ENCODE data around the gene APBB1.

The APBB1 gene

DNA sequence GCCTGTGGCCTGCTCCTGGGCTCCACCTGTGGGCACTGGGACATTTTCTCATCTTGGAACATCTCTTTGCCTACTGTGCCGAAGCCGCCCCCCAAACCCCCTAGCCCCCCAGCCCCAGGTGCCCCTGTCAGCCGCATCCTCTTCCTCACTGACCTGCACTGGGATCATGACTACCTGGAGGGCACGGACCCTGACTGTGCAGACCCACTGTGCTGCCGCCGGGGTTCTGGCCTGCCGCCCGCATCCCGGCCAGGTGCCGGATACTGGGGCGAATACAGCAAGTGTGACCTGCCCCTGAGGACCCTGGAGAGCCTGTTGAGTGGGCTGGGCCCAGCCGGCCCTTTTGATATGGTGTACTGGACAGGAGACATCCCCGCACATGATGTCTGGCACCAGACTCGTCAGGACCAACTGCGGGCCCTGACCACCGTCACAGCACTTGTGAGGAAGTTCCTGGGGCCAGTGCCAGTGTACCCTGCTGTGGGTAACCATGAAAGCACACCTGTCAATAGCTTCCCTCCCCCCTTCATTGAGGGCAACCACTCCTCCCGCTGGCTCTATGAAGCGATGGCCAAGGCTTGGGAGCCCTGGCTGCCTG lies 27.3 kb downstream of the APBB1 start:
- no peak for DNase-seq (ENCODE audit: low read depth, low spot score)

GRCh38 chr11:6390718-6391469 lies 28.0 kb downstream of the APBB1 start:
- DNase-seq (ENCODE audit: low read depth, low spot score): no peak

DNA sequence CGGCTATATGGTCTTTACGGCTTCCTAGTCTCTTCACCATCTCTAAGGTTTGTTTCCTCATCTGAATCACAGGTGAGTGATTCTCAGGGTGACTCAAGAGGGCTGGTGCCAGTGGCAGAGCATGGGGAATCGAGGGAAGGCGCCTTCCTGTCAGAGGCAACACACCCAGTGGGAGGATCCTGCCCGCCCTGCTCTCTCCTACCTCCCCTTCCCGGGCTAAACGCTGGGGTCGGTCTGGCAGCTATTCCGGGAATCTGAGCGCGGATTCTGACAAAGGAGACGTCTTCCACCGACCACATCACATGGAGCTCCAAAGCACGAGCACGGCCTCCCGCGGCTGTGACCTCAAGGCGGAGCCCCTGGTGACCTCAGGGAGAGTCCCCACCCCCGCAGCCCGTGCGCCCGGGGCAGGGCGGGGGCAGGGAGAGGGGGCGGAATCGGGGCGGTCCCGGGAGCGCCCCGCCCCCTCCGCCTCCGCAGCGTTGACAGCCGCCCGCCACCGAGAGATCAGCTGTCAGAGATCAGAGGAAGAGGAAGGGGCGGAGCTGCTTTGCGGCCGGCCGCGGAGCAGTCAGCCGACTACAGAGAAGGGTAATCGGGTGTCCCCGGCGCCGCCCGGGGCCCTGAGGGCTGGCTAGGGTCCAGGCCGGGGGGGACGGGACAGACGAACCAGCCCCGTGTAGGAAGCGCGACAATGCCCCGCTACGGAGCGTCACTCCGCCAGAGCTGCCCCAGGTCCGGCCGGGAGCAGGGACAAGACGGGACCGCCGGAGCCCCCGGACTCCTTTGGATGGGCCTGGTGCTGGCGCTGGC lies 28.8 kb downstream of the APBB1 start, which contains the start of gene SMPD1:
Gene SMPD1, plus strand, starts transcription at position 570 of the 813 bp plus-strand sequence. Its CDS starts 125 bp downstream, at position 695.
- peak; percentile 94 for DNase-seq (ENCODE audit: low read depth, low spot score)

DNA sequence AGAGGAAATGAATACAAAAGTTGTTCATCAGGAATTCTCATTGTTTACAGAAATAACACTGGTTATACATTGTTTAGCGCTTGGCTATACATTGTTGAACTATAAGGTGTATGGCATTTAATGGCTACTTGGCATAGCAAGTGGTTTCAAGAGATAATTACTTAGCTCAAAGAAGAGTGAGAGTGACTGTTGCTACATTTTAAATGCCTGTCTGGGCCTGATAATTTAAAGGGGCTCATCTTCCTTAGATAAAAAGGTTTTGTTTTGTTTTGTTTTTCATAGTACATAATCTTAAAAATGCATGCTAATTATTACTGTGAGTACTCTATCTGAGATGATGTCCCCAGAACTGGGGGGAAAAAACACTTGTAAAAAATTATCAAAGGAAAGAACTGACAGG lies 30.1 kb downstream of the APBB1 start:
- no peak for DNase-seq (ENCODE audit: low read depth, low spot score)

GRCh38 chr11:6387811-6388599 lies 30.9 kb downstream of the APBB1 start:
- DNase-seq (ENCODE audit: low read depth, low spot score): no peak

- DNase-seq (ENCODE audit: low read depth, low spot score): peak; percentile 47
Observed at GRCh38 chr11:6385046-6385777, 33.7 kb downstream of the APBB1 start.

DNA sequence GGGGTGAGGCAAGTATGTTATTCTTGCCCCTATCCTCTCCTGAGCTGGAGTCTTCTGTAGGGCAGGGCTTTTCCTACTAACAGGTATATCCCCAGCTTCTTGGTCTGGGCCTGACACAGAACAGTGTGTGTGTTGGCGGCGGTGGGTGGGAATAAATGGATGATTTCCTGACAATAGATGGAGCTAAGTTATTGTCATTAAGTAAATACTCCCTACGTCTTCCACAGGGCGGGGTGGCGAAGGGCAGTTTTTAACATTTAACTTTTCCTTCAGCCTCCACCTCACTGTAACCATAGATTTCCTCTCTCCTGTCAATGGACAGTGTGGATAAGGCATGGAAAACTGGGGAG lies 40.3 kb downstream of the APBB1 start:
- no peak for DNase-seq (ENCODE audit: low read depth, low spot score)

- no peak for DNase-seq (ENCODE audit: low read depth, low spot score)
Observed at GRCh38 chr11:6377902-6378639, 40.8 kb downstream of the APBB1 start.

- DNase-seq (ENCODE audit: low read depth, low spot score): no peak
Observed at GRCh38 chr11:6371825-6372224, 47.1 kb downstream of the APBB1 start.

GRCh38 chr11:6365659-6366058 lies 53.2 kb downstream of the APBB1 start:
- no peak for DNase-seq (ENCODE audit: low read depth, low spot score)

- peak; percentile 90 for DNase-seq (ENCODE audit: low read depth, low spot score)
Observed at GRCh38 chr11:6362873-6363678, 55.8 kb downstream of the APBB1 start.

- DNase-seq (ENCODE audit: low read depth, low spot score): no peak
Observed at GRCh38 chr11:6362185-6362872, 56.6 kb downstream of the APBB1 start.

GRCh38 chr11:6360183-6360582 lies 58.7 kb downstream of the APBB1 start:
- no peak for DNase-seq (ENCODE audit: low read depth, low spot score)

DNA sequence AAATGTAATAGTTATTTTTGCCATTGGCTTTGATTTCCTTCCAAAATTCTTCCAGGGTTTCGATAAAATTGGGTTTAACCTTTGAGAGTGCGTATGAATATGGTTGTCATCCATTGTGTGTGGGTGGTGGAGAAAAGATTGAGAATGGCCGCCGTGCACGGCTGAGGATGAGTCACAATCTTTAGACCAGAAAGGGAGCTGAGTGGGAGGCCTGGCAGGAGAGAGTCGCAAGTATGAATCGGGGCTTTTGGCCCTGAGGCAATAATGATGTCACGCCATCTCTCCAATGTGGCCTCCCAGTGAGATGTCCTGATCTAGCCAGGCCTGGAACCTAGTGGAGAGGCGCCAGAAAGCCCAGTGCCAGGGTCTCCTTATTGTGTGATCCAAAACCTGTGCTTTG lies 61.7 kb downstream of the APBB1 start:
- peak; percentile 83 for DNase-seq (ENCODE audit: low read depth, low spot score)

DNA sequence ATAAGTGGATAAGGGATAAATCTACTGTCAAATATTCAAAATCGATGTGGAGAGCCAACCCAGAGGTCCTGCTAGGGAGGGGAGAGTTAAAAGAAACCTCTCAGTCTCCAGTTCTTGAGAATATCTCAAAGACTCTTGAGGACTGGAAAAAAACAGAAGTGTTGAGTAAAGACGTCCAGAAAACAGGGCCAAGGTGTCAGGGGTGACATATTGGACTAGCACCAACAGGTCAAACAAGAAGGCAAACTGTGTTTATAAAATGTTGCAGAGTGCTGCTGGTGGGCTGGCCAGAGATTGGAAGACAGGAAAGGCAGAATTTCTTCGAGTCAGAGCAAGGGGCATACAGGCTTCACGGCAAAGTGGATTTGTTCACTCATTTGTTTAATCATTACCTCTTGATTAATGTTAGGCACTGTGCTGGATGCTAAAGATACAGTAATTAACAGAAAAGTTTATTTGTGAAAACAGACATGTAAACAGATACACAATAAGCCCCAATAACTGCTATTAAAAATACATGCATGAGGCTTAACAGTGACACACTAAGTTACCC lies 62.3 kb downstream of the APBB1 start:
- no peak for DNase-seq (ENCODE audit: low read depth, low spot score)

GRCh38 chr11:6354651-6355485 lies 64.0 kb downstream of the APBB1 start:
- DNase-seq (ENCODE audit: low read depth, low spot score): no peak

- peak; percentile 92 for DNase-seq (ENCODE audit: low read depth, low spot score)
Observed at GRCh38 chr11:6353367-6353987, 65.4 kb downstream of the APBB1 start.
